Stimulated activated memory B cell treated with anti-CD40 and anti-IgM and Interleukin-4, amounts not matched to agents 10 μg/mL and 1 μg/mL and 100 μg/mL, for 72 hours (primary cell): ENCODE data around the gene PAQR4.

Experiments used
- ATAC-seq: fragments of 150-1000 bp; cut with Tn5 transposase; 2 replicates; pipeline ENCODE4 v1.10.0; 2021
- H3K27ac Mint-ChIP-seq: one replicate; pipeline ENCODE4 v1.8.0; 2022; ENCODE audit warnings: mild to moderate bottlenecking, mixed read lengths
- H3K27me3 Mint-ChIP-seq: one replicate; pipeline ENCODE4 v1.8.0; 2022; ENCODE audit warnings: mixed read lengths
- H3K36me3 Mint-ChIP-seq: one replicate; pipeline ENCODE4 v1.8.0; 2022; ENCODE audit warnings: mixed read lengths
- H3K4me1 Mint-ChIP-seq: one replicate; pipeline ENCODE4 v1.8.0; 2022; ENCODE audit warnings: mixed read lengths
- H3K4me3 Mint-ChIP-seq: one replicate; pipeline ENCODE4 v1.8.0; 2022; ENCODE audit warnings: mild to moderate bottlenecking, moderate library complexity, mixed read lengths
- H3K9me3 Mint-ChIP-seq: one replicate; pipeline ENCODE4 v1.8.0; 2022; ENCODE audit warnings: mixed read lengths

Gene PAQR4

GRCh38 chr16:2979669-2980226, 10.6 kb downstream of the PAQR4 start:
- H3K4me3 Mint-ChIP-seq, result peak overlapping the region; percentile 89
- no peaks in the 10 kb centered on the region for H3K36me3 Mint-ChIP-seq
- ATAC-seq, result no peak
- no peaks in the 10 kb centered on the region for H3K9me3 Mint-ChIP-seq
- peak overlapping the region; percentile 88 for H3K27ac Mint-ChIP-seq
- H3K27me3 Mint-ChIP-seq, result peaks cover 17% of the 10 kb centered on the region
- H3K4me1 Mint-ChIP-seq, result peaks cover 23% of the 10 kb centered on the region

- Mint-ChIP-seq H3K4me3 (peak within 1 kb of the TSS; percentile 89), H3K9me3 (no peaks in the 10 kb centered on the region), H3K27me3 (peaks cover 17% of the 10 kb centered on the region), H3K27ac (peak within 1 kb of the TSS; percentile 88), H3K36me3 (no peaks in the 10 kb centered on the region), H3K4me1 (peaks cover 23% of the 10 kb centered on the region)
- peak; percentile 91 for ATAC-seq
Observed at GRCh38 chr16:2980227-2981176, 11.4 kb downstream of the PAQR4 start, which contains the start of gene PKMYT1. Gene PKMYT1, minus strand, starts transcription at chr16:2980446. Its CDS starts 789 bp downstream, at chr16:2979657.

- Mint-ChIP-seq H3K27ac (peak overlapping the region; percentile 88), H3K9me3 (no peaks in the 10 kb centered on the region), H3K36me3 (no peaks in the 10 kb centered on the region), H3K4me1 (peaks cover 23% of the 10 kb centered on the region), H3K4me3 (peak overlapping the region; percentile 80), H3K27me3 (peaks cover 20% of the 10 kb centered on the region)
- no peak for ATAC-seq
Observed at GRCh38 chr16:2981177-2981898, 12.2 kb downstream of the PAQR4 start.

- Mint-ChIP-seq H3K4me1 (peaks cover 23% of the 10 kb centered on the region), H3K9me3 (no peaks in the 10 kb centered on the region), H3K27ac (peak overlapping the region; percentile 88), H3K36me3 (no peaks in the 10 kb centered on the region), H3K4me3 (peak overlapping the region; percentile 49), H3K27me3 (peaks cover 25% of the 10 kb centered on the region)
- no peak for ATAC-seq
Observed at GRCh38 chr16:2981899-2982250, 12.7 kb downstream of the PAQR4 start.

GRCh38 chr16:2982402-2982801, 13.3 kb downstream of the PAQR4 start:
- Mint-ChIP-seq H3K4me1 (peaks cover 23% of the 10 kb centered on the region), H3K4me3 (peak overlapping the region; percentile 1), H3K9me3 (no peaks in the 10 kb centered on the region), H3K36me3 (no peaks in the 10 kb centered on the region), H3K27me3 (peaks cover 31% of the 10 kb centered on the region), H3K27ac (no peak overlapping the region)
- no peak for ATAC-seq

- Mint-ChIP-seq H3K4me3 (peak overlapping the region; percentile 62), H3K9me3 (no peaks in the 10 kb centered on the region), H3K36me3 (no peaks in the 10 kb centered on the region), H3K27me3 (peaks cover 36% of the 10 kb centered on the region), H3K4me1 (peaks cover 23% of the 10 kb centered on the region), H3K27ac (no peak overlapping the region)
- ATAC-seq, result peak; percentile 52
Observed at GRCh38 chr16:2983706-2984136, 14.6 kb downstream of the PAQR4 start.

GRCh38 chr16:2985462-2985861, 16.3 kb downstream of the PAQR4 start:
- H3K4me1 Mint-ChIP-seq, result peaks cover 16% of the 10 kb centered on the region

GRCh38 chr16:2985893-2986355, 16.8 kb downstream of the PAQR4 start:
- H3K36me3 Mint-ChIP-seq, result no peaks in the 10 kb centered on the region
- H3K27me3 Mint-ChIP-seq, result peaks cover 49% of the 10 kb centered on the region
- H3K4me1 Mint-ChIP-seq, result peaks cover 16% of the 10 kb centered on the region
- H3K4me3 Mint-ChIP-seq, result no peak overlapping the region
- H3K27ac Mint-ChIP-seq, result no peak overlapping the region
- no peak for ATAC-seq
- H3K9me3 Mint-ChIP-seq, result no peaks in the 10 kb centered on the region

More at GRCh38 chr16:2985462-2985861, 16.3 kb downstream of the PAQR4 start:
- no peak for ATAC-seq
- Mint-ChIP-seq H3K36me3 (no peaks in the 10 kb centered on the region), H3K4me3 (no peak overlapping the region), H3K27ac (no peak overlapping the region), H3K27me3 (peaks cover 44% of the 10 kb centered on the region), H3K9me3 (no peaks in the 10 kb centered on the region)

GRCh38 chr16:2986623-2987188, 17.6 kb downstream of the PAQR4 start:
- Mint-ChIP-seq H3K27ac (no peak overlapping the region), H3K4me3 (no peak overlapping the region), H3K27me3 (peaks cover 55% of the 10 kb centered on the region), H3K36me3 (no peaks in the 10 kb centered on the region), H3K9me3 (no peaks in the 10 kb centered on the region), H3K4me1 (peaks cover 16% of the 10 kb centered on the region)
- no peak for ATAC-seq

GRCh38 chr16:2987286-2987685, 18.1 kb downstream of the PAQR4 start:
- Mint-ChIP-seq H3K27ac (no peak overlapping the region), H3K4me3 (no peak overlapping the region), H3K36me3 (no peaks in the 10 kb centered on the region), H3K9me3 (no peaks in the 10 kb centered on the region), H3K4me1 (peaks cover 15% of the 10 kb centered on the region), H3K27me3 (peaks cover 61% of the 10 kb centered on the region)
- no peak for ATAC-seq

GRCh38 chr16:2987833-2988232, 18.7 kb downstream of the PAQR4 start:
- peak; percentile 13 for ATAC-seq
- Mint-ChIP-seq H3K4me3 (no peak overlapping the region), H3K27me3 (peaks cover 63% of the 10 kb centered on the region), H3K9me3 (no peaks in the 10 kb centered on the region), H3K36me3 (no peaks in the 10 kb centered on the region), H3K4me1 (peaks cover 10% of the 10 kb centered on the region), H3K27ac (no peak overlapping the region)

GRCh38 chr16:2988590-2989099, 19.5 kb downstream of the PAQR4 start:
- H3K9me3 Mint-ChIP-seq, result no peaks in the 10 kb centered on the region
- H3K27me3 Mint-ChIP-seq, result peaks cover 63% of the 10 kb centered on the region
- no peak overlapping the region for H3K27ac Mint-ChIP-seq
- peaks cover 4% of the 10 kb centered on the region for H3K4me1 Mint-ChIP-seq
- no peak overlapping the region for H3K4me3 Mint-ChIP-seq
- no peak for ATAC-seq
- no peaks in the 10 kb centered on the region for H3K36me3 Mint-ChIP-seq

- H3K9me3 Mint-ChIP-seq, result no peaks in the 10 kb centered on the region
- no peak overlapping the region for H3K4me3 Mint-ChIP-seq
- no peak overlapping the region for H3K27ac Mint-ChIP-seq
- ATAC-seq, result no peak
- peaks cover 66% of the 10 kb centered on the region for H3K27me3 Mint-ChIP-seq
- H3K36me3 Mint-ChIP-seq, result no peaks in the 10 kb centered on the region
- H3K4me1 Mint-ChIP-seq, result no peaks in the 10 kb centered on the region
Observed at GRCh38 chr16:2990891-2991290, 21.7 kb downstream of the PAQR4 start.

- H3K36me3 Mint-ChIP-seq, result no peaks in the 10 kb centered on the region
- H3K27ac Mint-ChIP-seq, result no peak overlapping the region
- H3K27me3 Mint-ChIP-seq, result peaks cover 68% of the 10 kb centered on the region
- ATAC-seq, result no peak
- no peaks in the 10 kb centered on the region for H3K4me1 Mint-ChIP-seq
- H3K9me3 Mint-ChIP-seq, result no peaks in the 10 kb centered on the region
- no peak overlapping the region for H3K4me3 Mint-ChIP-seq
Observed at GRCh38 chr16:2991566-2992261, 22.6 kb downstream of the PAQR4 start.
